ENCODE measurements around the gene CXCR6. TPM values are rescaled to one million over a fixed set of nuclear protein-coding genes. Genes with fewer than 3 reads are reported as not detected.

The CXCR6 gene
- total RNA-seq, 1 experiment from 2014 or later = not detected

GRCh38 chr3:45968149-45968548 is 24.9 kb downstream of the CXCR6 start:
- DNase-seq (ENCODE audit: low spot score) (no peak), ATAC-seq (no peak)
- no peak overlapping the region for H3K4me3 Mint-ChIP-seq
- ChIA-PET POLR2A (no interaction called here), CTCF (interaction anchor here (0.8 to 4.0 kb wide), 5 partner anchors 18 to 459 kb away, joined by 4 to 25 read pairs (median 6); partner anchors contain the start of gene CCR1)
- peaks cover 55% of the 10 kb centered on the region for H3K36me3 Mint-ChIP-seq
- no peak for TF ChIP-seq AFF4 (CRISPR knock-in tag; IDR thresholded peaks at IDR 0.05; ENCODE audit: borderline replicate concordance)
- TF ChIP-seq ARID4B (CRISPR knock-in tag; IDR thresholded peaks at IDR 0.05; ENCODE audit: borderline replicate concordance) = no peak
- no peak for TF ChIP-seq AR (CRISPR knock-in tag; IDR thresholded peaks at IDR 0.05)
- no peak for TF ChIP-seq ATF3 (CRISPR knock-in tag; conservative IDR thresholded peaks at IDR 0.05)
- no peaks in the 10 kb centered on the region for H3K27me3 Mint-ChIP-seq (ENCODE audit: low read depth)
- no peak overlapping the region for H3K27ac Mint-ChIP-seq
- no peaks in the 10 kb centered on the region for H3K9me3 Mint-ChIP-seq
- no peaks in the 10 kb centered on the region for H3K4me1 Mint-ChIP-seq

GRCh38 chr3:45968706-45969105 is 25.4 kb downstream of the CXCR6 start:
- no peaks in the 10 kb centered on the region for H3K4me1 Mint-ChIP-seq
- H3K4me3 Mint-ChIP-seq = no peak overlapping the region
- DNase-seq (ENCODE audit: low spot score) = no peak
- no peaks in the 10 kb centered on the region for H3K9me3 Mint-ChIP-seq
- H3K36me3 Mint-ChIP-seq = peaks cover 50% of the 10 kb centered on the region
- CTCF ChIA-PET = interaction anchor here (0.8 to 4.0 kb wide), 4 partner anchors 17 to 458 kb away, joined by 4 to 25 read pairs (median 10); no protein-coding TSS in a partner anchor
- POLR2A ChIA-PET = no interaction called here
- no peak for TF ChIP-seq E2F4 (CRISPR knock-in tag; IDR thresholded peaks at IDR 0.05; ENCODE audit: borderline replicate concordance, low read depth)
- TF ChIP-seq ATF3 (CRISPR knock-in tag; conservative IDR thresholded peaks at IDR 0.05) = no peak
- TF ChIP-seq USF1 (CRISPR knock-in tag; IDR thresholded peaks at IDR 0.05) = no peak
- no peak for TF ChIP-seq MAX (CRISPR knock-in tag; IDR thresholded peaks at IDR 0.05)
- no peak for TF ChIP-seq ESRRA (CRISPR knock-in tag; IDR thresholded peaks at IDR 0.05; ENCODE audit: borderline replicate concordance)
- no peak for TF ChIP-seq AR (CRISPR knock-in tag; IDR thresholded peaks at IDR 0.05)
- TF ChIP-seq SP1 (CRISPR knock-in tag; conservative IDR thresholded peaks at IDR 0.05) = no peak
- no peak for TF ChIP-seq HMGA2 (CRISPR knock-in tag; IDR thresholded peaks at IDR 0.05)
- H3K27me3 Mint-ChIP-seq (ENCODE audit: low read depth) = no peaks in the 10 kb centered on the region
- no peak for ATAC-seq
- no peak overlapping the region for H3K27ac Mint-ChIP-seq

All from WTC11 (cell line).